Measurements from ENCODE around the gene SRPK3. TPM values are rescaled to one million over a fixed set of nuclear protein-coding genes. Genes with fewer than 3 reads are reported as not detected.

Gene SRPK3
- total RNA-seq, 2 donors from 2014 or later = 4.9 to 9.5 TPM

DNA sequence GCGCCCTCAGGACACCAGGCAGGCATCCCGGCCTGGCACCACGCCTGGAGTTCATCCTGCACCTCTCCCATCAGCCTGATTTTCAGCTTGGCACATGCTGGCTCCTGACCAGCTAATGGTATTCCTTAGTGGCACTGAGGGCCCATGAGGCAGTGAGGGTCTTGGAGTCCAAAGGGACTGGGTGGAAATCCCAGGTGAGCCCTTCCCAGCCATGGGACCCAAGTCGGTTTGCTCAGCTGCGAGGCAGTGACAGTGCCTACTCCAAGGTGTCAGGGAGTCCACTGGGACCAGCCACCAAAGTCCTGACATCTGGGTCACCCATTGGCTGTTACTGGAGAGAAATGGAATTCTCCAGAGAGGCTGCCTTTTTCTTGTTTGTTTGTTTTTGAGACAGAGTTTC is 18.5 kb downstream of the SRPK3 start:
- ATAC-seq (ENCODE audit: insufficient number of reproducible peaks, low FRiP score, low read depth) (no peak), DNase-seq (ENCODE audit: low spot score) (no peak)
- H3K4me3 ChIP-seq = no peak overlapping the region
- H3K36me3 ChIP-seq = peaks cover 5% of the 10 kb centered on the region
- H3K9me3 ChIP-seq = no peaks in the 10 kb centered on the region
- H3K27me3 ChIP-seq (replicated peaks; ENCODE audit: insufficient read depth) = no peaks in the 10 kb centered on the region
- H3K4me1 ChIP-seq (ENCODE audit: control insufficient read depth in 1 of 2, low read depth in 2 of 2) = peaks cover 4 to 20% of the 10 kb centered on the region in 2 donors
- peak overlapping the region in 1 of 2 donors; percentile 64 for H3K27ac ChIP-seq
- TF ChIP-seq, protein P1, sequence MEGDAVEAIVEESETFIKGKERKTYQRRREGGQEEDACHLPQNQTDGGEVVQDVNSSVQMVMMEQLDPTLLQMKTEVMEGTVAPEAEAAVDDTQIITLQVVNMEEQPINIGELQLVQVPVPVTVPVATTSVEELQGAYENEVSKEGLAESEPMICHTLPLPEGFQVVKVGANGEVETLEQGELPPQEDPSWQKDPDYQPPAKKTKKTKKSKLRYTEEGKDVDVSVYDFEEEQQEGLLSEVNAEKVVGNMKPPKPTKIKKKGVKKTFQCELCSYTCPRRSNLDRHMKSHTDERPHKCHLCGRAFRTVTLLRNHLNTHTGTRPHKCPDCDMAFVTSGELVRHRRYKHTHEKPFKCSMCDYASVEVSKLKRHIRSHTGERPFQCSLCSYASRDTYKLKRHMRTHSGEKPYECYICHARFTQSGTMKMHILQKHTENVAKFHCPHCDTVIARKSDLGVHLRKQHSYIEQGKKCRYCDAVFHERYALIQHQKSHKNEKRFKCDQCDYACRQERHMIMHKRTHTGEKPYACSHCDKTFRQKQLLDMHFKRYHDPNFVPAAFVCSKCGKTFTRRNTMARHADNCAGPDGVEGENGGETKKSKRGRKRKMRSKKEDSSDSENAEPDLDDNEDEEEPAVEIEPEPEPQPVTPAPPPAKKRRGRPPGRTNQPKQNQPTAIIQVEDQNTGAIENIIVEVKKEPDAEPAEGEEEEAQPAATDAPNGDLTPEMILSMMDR (IDR thresholded peaks at IDR 0.05) = no peak

DNA sequence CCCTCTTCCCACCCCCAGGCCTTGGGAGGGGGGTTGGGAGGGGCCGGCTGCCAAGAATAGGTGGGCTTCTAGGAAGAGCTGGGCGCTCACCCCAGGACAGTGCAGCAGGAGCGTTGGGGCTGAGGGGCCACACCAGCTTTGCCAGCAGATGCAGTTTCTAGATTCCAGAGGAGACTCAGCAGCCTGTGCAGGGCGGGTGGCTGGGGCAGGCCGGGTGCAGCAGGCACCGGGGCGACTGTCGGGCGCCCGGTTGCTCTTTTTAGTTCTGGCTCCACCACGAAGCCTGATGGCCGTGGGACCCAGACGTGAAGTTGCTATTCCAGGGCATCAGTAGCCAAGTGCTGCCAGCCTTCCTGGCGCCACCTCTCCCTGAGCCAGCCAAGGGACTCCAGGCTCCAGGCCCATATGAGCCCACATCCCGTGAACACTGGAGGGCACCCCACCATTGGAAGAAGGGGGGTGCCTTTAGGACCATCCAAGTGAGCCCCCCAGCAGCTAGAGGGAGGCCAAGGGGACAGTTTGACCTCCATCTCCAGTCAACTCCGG is 19.4 kb downstream of the SRPK3 start:
- Histone ChIP-seq H3K27ac (peak overlapping the region; percentile 43 to 64), H3K4me3 (no peak overlapping the region), H3K4me1 (ENCODE audit: control insufficient read depth in 1 of 2, low read depth in 2 of 2) (peaks cover 4 to 19% of the 10 kb centered on the region in 2 donors), H3K27me3 (replicated peaks; ENCODE audit: insufficient read depth) (no peaks in the 10 kb centered on the region), H3K36me3 (peaks cover 5% of the 10 kb centered on the region), H3K9me3 (no peaks in the 10 kb centered on the region)
- no peak for ATAC-seq (ENCODE audit: insufficient number of reproducible peaks, low FRiP score, low read depth)
- no peak for DNase-seq (ENCODE audit: low spot score)
- TF ChIP-seq, protein P1 (IDR thresholded peaks at IDR 0.05) = no peak

DNA sequence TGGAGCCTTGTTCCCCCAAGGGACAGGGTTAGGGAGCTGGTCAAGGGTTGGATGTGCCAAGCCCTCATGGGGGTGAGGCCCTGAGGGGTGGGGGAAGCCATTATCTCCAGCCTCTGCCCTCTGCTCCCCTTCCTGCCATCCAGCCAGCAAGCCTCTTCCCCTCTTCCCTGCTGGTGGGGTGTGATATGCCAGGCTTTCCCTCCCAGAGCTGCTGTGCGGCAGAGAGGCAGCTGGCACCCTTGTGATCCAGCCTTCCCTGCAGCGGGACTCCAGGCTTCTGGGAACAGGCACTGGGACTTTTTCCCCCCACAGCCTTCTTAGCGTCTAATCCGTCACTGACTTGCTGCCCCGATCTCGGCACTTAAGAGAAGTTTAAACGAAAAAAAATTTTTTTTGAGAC is 19.9 kb downstream of the SRPK3 start:
- TF ChIP-seq, protein P1 (IDR thresholded peaks at IDR 0.05) = no peak
- H3K9me3 ChIP-seq = no peaks in the 10 kb centered on the region
- peaks cover 1 to 14% of the 10 kb centered on the region in 2 donors for H3K4me1 ChIP-seq (ENCODE audit: control insufficient read depth in 1 of 2, low read depth in 2 of 2)
- DNase-seq (ENCODE audit: low spot score) = no peak
- H3K27ac ChIP-seq = peak overlapping the region; percentile 43 to 64
- H3K36me3 ChIP-seq = peaks cover 5% of the 10 kb centered on the region
- no peak overlapping the region for H3K4me3 ChIP-seq
- no peak for ATAC-seq (ENCODE audit: insufficient number of reproducible peaks, low FRiP score, low read depth)
- H3K27me3 ChIP-seq (replicated peaks; ENCODE audit: insufficient read depth) = no peaks in the 10 kb centered on the region

DNA sequence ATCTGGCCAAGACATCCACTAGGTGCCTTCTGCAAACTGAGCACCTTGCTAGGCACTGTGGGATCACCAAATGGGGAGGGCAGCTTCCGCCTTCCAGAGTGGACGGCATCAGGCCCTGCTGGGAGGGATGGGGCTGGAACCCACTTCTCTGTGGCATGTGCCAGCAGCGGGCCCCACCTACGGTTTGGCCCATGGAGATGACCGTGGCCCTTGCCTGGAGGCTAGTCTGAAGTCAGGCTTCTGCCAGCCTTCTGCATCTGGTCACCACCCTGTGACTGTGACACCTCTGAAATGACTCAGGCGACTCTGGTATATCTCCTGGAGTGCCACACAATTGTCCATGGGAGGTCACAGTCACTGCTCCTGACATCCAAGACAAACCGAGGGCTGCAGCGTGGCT is 20.8 kb downstream of the SRPK3 start:
- H3K4me1 ChIP-seq (ENCODE audit: control insufficient read depth in 1 of 2, low read depth in 2 of 2) = peaks cover 0 to 6% of the 10 kb centered on the region in 2 donors
- no peaks in the 10 kb centered on the region for H3K27me3 ChIP-seq (replicated peaks; ENCODE audit: insufficient read depth)
- TF ChIP-seq, protein P1 (IDR thresholded peaks at IDR 0.05) = no peak
- no peak overlapping the region for H3K4me3 ChIP-seq
- ATAC-seq (ENCODE audit: insufficient number of reproducible peaks, low FRiP score, low read depth) (no peak), DNase-seq (ENCODE audit: low spot score) (no peak)
- H3K9me3 ChIP-seq = no peaks in the 10 kb centered on the region
- H3K27ac ChIP-seq = no peak overlapping the region
- peaks cover 5% of the 10 kb centered on the region for H3K36me3 ChIP-seq

DNA sequence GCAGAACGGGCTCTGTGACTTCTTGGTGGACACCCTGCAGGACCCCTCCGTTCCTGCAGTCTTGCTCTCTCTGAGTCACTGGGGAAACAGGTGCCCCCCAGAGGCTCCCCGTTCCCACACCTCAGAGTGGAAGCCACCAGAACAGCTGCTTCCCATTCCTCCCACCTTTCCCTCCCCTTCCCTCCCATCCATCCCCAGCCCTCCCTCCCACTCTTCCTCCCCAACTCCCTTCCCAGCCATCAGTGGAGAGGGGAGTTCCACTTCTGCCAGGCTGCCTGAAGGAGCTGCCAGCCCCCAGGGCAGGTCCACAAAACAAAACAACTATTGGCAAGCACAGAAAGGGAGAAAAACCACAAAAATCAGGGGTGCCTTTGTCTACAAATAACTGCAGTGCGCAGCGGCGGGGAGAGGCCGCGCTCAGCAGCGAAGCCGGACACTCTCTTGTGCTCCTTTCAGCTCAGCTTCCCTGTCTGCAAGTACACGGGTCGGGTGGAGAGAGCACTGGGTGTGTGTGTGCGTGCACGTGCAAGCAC is 21.7 kb downstream of the SRPK3 start:
- Histone ChIP-seq H3K36me3 (peaks cover 5% of the 10 kb centered on the region), H3K27me3 (replicated peaks; ENCODE audit: insufficient read depth) (no peaks in the 10 kb centered on the region), H3K9me3 (no peaks in the 10 kb centered on the region), H3K4me1 (ENCODE audit: control insufficient read depth in 1 of 2, low read depth in 2 of 2) (peaks cover 0 to 6% of the 10 kb centered on the region in 2 donors), H3K4me3 (no peak overlapping the region), H3K27ac (no peak overlapping the region)
- ATAC-seq (ENCODE audit: insufficient number of reproducible peaks, low FRiP score, low read depth) (no peak), DNase-seq (ENCODE audit: low spot score) (no peak)
- TF ChIP-seq, protein P1 (IDR thresholded peaks at IDR 0.05) = no peak

Data from thoracic aorta (tissue), 2 donors.